Right lobe of liver (tissue), 6 donors: ENCODE measurements around the gene CTAG2. TPM values are rescaled to one million over a fixed set of nuclear protein-coding genes. Genes with fewer than 3 reads are reported as not detected.
A peak's percentile ranks its signal among the peaks of the same experiment; 100 is the strongest.
"Not testable (repeated sequence)": the region's sequence is repeated elsewhere in the genome, so short reads cannot be mapped to it uniquely, and the experiment has no call there.

Experiments used
- ATAC-seq, 4 donors: fragments of 200-7000 bp; cut with Tn5 transposase; one replicate each; pipeline ENCODE4 v1.9.1; 2020; ENCODE audit warnings: mild to moderate bottlenecking in 4 of 4, moderate library complexity in 4 of 4
- DNase-seq, 3 donors: peaks; one replicate each; pipeline ENCODE4 v3.0.0-alpha.2; 2020
- H3K27ac ChIP-seq, 3 donors: fragments of 200-600 bp; one replicate each; pipeline ENCODE4 v1.8.0; 2022
- H3K27me3 ChIP-seq, 2 donors: fragments of 200-600 bp; one replicate each; pipeline ENCODE4 v1.8.0; 2022
- H3K36me3 ChIP-seq, 4 donors: fragments of 200-600 bp; sonication (generic) in 1 of 4; one replicate each; pipeline versions ENCODE4 v1.5.1 to v1.8.0; 2017 to 2022; ENCODE audit warnings: control low read depth in 1 of 4
- H3K4me1 ChIP-seq, 4 donors: fragments of 200-600 bp; sonication (generic) in 1 of 4; one replicate each; pipeline versions ENCODE4 v1.5.1 to v1.8.0; 2017 to 2022; ENCODE audit warnings: control low read depth in 1 of 4
- H3K4me3 ChIP-seq, 3 donors: fragments of 200-600 bp; one replicate each; pipeline ENCODE4 v1.8.0; 2022
- H3K9me3 ChIP-seq, 4 donors: fragments of 200-600 bp; sonication (generic) in 1 of 4; one replicate each; pipeline versions ENCODE4 v1.5.1 to v1.8.0; 2017 to 2022; ENCODE audit warnings: control low read depth in 1 of 4
- WGBS: methylation state at CpG from one replicate; pipeline ENCODE4 v1.1.6; 2018; ENCODE audit warnings: low coverage, low lambda C conversion rate; ENCODE audit not compliant: insufficient coverage; ENCODE audit errors: missing lambda C conversion rate; 5-methylcytosine and 5-hydroxymethylcytosine counted together
- intact Hi-C, 2 donors: fragments of 100-400 bp; cut with DNase I; formaldehyde crosslinking; loops; one replicate each; pipeline versions ENCODE4 v1.11.2 to v1.14.1; 2022
- total RNA-seq, 6 experiments: library from RNA; depleted of rRNA in 2 of 6; stranded (reverse); fragments of >200 nt in 2 of 6; fragmentation: NEBNext Ultra II Directional in 3 of 6; extraction: Animal tissue kit (Norgen Biotek cat#: 25700) in 3 of 6; gene quantifications; one replicate each; pipeline versions ENCODE4 v1.1.0 to v1.2.4, GENCODE V29; 2016 to 2023
- donor health status: DM: no; HTN: yes; CAD: no.
- donor health status: DM: no; HTN: no; CAD: no.
- donor health status: DM: no; HTN: no; CAD: no.
- donor health status: DM: no; HTN: yes; CAD: no.
- donor health status: DM: no; HTN: yes; CAD: no.

The CTAG2 gene
- total RNA-seq, 6 experiments from 2014 or later = not detected

- H3K4me1 ChIP-seq, H3K27me3 ChIP-seq, H3K27ac ChIP-seq, H3K4me3 ChIP-seq, intact Hi-C loops, H3K36me3 ChIP-seq, ATAC-seq, DNase-seq, H3K9me3 ChIP-seq: not testable (repeated sequence)
- WGBS = no CpG with 5 or more reads among the region's 11 CpGs
These were observed 19.7 kb downstream of the CTAG2 start for GRCh38 chrX:154633661-154634060.

- H3K27me3 ChIP-seq, ATAC-seq, H3K27ac ChIP-seq, H3K4me1 ChIP-seq, DNase-seq, H3K4me3 ChIP-seq, intact Hi-C loops, H3K9me3 ChIP-seq, H3K36me3 ChIP-seq: not testable (repeated sequence)
- WGBS = no CpG with 5 or more reads among the region's 11 CpGs
These were observed 22.4 kb downstream of the CTAG2 start for GRCh38 chrX:154630949-154631348.

- H3K27me3 ChIP-seq, intact Hi-C loops, H3K9me3 ChIP-seq, DNase-seq, H3K36me3 ChIP-seq, H3K4me1 ChIP-seq, H3K27ac ChIP-seq, H3K4me3 ChIP-seq: not testable (repeated sequence)
- WGBS = no CpG with 5 or more reads among the region's 5 CpGs
- peak; percentile 79 to 88 (median 82) for ATAC-seq
These were observed 24.4 kb downstream of the CTAG2 start for GRCh38 chrX:154628960-154629359.

GRCh38 chrX:154620767-154621414 lies 32.5 kb downstream of the CTAG2 start:
- intact Hi-C loops, DNase-seq, H3K36me3 ChIP-seq, H3K27me3 ChIP-seq, H3K4me3 ChIP-seq, H3K4me1 ChIP-seq, H3K27ac ChIP-seq, H3K9me3 ChIP-seq: not testable (repeated sequence)
- WGBS = 10% methylated on average over 2 of the region's 11 CpGs
- ATAC-seq = peak; percentile 73 to 89 (median 82)

- intact Hi-C loops, H3K4me3 ChIP-seq, H3K36me3 ChIP-seq, H3K4me1 ChIP-seq, H3K27me3 ChIP-seq, H3K27ac ChIP-seq, DNase-seq, H3K9me3 ChIP-seq, ATAC-seq: not testable (repeated sequence)
- WGBS = no CpG with 5 or more reads among the region's 28 CpGs
These were observed 34.2 kb downstream of the CTAG2 start, which contains the start of gene CTAG1B for GRCh38 chrX:154619182-154619581. TSS of gene CTAG1B (minus strand) at chrX:154619282. CDS start at chrX:154619218, 64 bp downstream.

- intact Hi-C loops, H3K4me1 ChIP-seq, H3K9me3 ChIP-seq, H3K27me3 ChIP-seq, DNase-seq, H3K27ac ChIP-seq, H3K36me3 ChIP-seq, H3K4me3 ChIP-seq: not testable (repeated sequence)
- WGBS = 16% methylated on average over 5 of the region's 12 CpGs
- peak in 3 of 4 donors; percentile 33 to 57 (median 37) for ATAC-seq
These were observed 39.8 kb downstream of the CTAG2 start for GRCh38 chrX:154613586-154613985.

GRCh38 chrX:154611146-154611545 lies 42.2 kb downstream of the CTAG2 start:
- H3K27ac ChIP-seq, DNase-seq, H3K27me3 ChIP-seq, H3K4me3 ChIP-seq, H3K36me3 ChIP-seq, H3K9me3 ChIP-seq, H3K4me1 ChIP-seq, ATAC-seq, intact Hi-C loops: not testable (repeated sequence)
- 82% methylated on average over 11 of the region's 12 CpGs for WGBS

GRCh38 chrX:154608823-154609222 lies 44.6 kb downstream of the CTAG2 start:
- H3K4me3 ChIP-seq, H3K4me1 ChIP-seq, DNase-seq, H3K36me3 ChIP-seq, H3K9me3 ChIP-seq, ATAC-seq, H3K27me3 ChIP-seq, H3K27ac ChIP-seq, intact Hi-C loops: not testable (repeated sequence)
- 49% methylated on average over 10 of the region's 12 CpGs for WGBS

GRCh38 chrX:154607976-154608375 lies 45.4 kb downstream of the CTAG2 start:
- H3K4me3 ChIP-seq, H3K27me3 ChIP-seq, ATAC-seq, DNase-seq, intact Hi-C loops, H3K27ac ChIP-seq, H3K36me3 ChIP-seq, H3K4me1 ChIP-seq, H3K9me3 ChIP-seq: not testable (repeated sequence)
- WGBS = 71% methylated on average over 10 of the region's 11 CpGs
